COLO829 (cell line): ENCODE results near the gene NINJ1.

ENCODE experiments used
- DNase-seq: peaks from one replicate; pipeline ENCODE4 v3.0.0; 2012; ENCODE audit warnings: low spot score

Gene NINJ1

GRCh38 chr9:93086447-93087224 is 47.4 kb downstream of the NINJ1 start:
- DNase-seq: no peak

DNA sequence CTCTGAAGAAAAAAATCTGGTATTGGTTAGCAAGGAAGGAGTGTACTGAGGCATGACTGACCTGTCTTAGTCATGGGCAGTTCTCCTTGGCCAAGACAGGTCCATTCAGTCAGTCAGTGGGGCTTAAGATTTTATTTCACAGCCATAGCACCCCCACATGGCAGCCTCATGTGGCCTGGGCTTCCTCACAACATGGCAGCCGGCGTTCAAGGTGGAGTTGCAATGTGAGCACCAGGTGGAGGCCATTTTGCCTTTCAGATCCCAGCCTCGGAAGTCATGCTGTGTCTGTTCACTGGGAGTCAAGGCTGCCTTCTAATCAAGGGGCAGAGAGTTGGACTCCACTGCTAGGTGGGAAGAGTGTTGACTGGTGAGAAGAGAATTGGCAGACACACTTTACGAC is 48.4 kb downstream of the NINJ1 start:
- DNase-seq: no peak

- DNase-seq: no peak
Observed at GRCh38 chr9:93084471-93084881, 49.6 kb downstream of the NINJ1 start.

- no peak for DNase-seq
Observed at GRCh38 chr9:93083592-93084470, 50.2 kb downstream of the NINJ1 start.

DNA sequence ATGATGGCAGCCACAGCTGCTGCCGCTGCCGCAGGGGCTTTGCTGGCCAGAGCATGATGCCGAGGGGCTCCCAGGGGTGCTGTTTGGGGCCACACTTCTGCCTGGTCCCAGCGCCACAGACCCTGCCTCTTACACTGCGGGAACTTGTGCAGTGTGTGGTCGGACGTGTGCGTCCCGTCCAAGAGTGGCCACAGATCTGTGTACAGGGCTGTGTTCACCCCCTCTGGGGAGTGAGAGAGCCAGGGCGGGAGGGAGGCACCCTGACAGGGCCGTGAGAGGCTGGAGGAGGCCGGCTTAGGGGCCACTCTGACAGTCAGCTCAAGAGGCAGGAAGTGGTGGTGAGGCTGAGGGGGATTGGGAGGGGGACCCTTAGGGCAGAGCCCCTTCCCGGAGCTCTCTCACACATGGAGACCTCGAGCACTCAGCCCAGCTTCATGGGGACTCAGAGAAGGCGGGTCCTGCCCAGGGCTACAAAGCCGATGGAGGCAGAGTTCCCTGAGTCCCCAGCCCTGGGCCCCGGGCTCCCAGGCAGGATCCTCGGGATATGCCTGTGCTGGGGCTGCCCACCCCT is 51.1 kb downstream of the NINJ1 start:
- no peak for DNase-seq

DNA sequence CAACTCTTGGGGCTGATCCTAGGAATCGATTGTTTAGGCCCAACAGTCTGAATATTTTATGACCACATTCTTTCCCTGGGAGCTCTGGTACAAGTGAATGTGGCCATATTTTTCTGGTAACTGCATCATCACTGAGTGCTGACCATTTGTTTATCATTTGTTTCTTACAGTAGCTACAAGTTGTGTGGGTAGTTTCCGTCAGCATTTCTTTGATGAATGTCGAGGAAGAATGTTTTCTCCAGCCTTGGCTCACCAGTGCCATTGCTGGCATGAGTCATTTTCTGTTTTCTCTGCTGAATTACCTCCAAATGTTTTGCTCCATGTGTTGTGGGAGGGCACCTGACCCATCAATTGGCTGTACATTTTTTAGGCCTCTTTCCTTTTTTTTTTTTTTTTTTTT is 52.1 kb downstream of the NINJ1 start:
- DNase-seq: no peak

DNA sequence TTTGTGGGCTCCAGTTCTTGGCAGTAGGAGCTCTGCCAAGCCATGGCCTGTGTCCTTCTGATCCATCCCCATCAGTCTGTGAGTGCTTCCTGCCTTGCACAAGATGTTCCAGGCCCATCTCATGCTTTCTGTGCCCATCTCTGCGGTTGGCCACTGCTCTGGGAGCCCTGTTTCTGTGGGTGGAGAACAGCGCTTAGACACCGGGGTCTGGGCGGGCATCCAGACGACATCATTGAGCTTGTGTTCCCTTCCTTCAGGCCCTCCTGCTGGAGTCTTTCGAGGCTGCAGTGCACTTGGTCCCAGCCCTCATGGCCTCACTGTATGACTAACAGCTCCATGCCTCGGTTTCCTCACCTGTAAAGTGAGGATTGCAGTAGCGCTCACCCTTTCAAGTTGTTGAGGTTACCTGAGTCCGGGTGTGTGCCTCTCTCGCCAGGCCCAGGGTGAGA is 52.9 kb downstream of the NINJ1 start:
- no peak for DNase-seq

DNA sequence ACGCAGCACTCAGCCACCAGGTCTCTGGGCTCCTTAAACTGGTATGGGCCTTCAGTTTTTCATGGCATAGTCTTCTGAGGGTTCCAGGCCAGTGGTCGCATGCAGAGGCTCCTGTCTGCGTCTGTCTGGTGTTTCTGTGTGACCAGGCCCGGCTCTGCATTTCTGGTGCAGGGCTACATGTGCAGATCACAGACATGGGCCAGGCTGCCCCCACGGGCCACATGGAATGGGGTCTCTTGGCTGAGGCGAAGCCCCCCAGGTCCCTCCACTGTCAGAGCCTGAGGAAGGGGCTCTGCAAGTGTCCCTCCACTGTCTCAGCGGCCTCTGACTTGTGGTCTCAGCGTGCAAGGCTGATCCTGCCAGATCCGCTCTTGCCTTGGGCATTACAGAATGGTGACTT is 53.6 kb downstream of the NINJ1 start:
- no peak for DNase-seq

- DNase-seq: no peak
Observed at GRCh38 chr9:93079371-93079770, 54.7 kb downstream of the NINJ1 start.

DNA sequence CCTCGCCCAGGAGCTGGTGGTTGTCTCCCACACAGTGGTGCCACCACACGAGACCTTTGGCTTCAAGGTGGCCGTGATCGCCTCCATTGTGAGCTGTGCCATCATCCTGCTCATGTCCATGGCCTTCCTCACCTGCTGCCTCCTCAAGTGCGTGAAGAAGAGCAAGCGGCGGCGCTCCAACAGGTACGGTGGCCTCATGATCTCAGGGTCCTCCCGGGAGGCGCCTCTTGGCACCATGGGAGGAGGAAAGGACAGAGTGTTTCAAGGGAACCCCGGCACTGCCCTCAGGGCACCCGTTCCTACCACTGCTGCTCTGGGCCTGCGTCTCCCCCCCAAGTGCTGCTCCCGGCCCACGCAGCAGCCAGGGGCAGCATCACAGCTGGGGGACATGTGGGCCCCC is 56.2 kb downstream of the NINJ1 start:
- DNase-seq: no peak

DNA sequence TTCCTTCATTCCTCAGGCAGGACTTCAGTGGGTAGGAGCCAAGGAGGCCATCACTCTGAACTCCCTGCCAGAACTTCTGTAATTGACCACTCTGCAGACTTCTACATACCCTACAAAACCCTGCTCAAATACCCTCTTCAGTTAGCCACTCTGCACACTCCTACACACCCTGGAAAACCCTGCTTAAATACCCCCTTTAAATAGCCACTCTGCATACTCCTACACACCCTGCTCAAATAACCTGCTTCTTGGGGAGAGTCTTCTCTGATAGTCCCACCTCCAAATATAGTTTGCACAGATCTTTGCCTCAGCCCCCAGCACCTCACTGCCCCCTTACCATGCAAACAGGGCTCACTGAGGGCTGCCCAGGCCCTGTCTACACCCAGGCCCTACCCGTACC is 56.7 kb downstream of the NINJ1 start:
- no peak for DNase-seq

DNA sequence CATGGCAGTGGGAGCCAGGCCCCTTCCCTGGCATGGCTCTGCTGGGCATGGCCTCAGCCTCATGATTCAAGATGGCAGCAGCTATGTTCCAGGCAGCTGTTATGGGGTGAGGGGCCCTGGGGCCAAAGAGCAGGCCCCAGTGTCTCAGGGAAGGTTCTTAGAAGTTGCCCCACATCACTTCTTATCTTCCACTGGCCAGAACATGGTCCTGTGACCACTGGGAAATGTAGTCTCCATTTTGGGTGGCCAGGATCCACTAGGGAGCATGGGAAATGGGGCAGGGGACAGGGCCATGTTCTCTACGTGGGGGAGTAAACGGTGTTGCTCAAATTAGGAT is 57.3 kb downstream of the NINJ1 start:
- no peak for DNase-seq

- no peak for DNase-seq
Observed at GRCh38 chr9:93076101-93076791, 57.8 kb downstream of the NINJ1 start.

GRCh38 chr9:93072383-93072795 is 61.7 kb downstream of the NINJ1 start:
- no peak for DNase-seq
